Testis (tissue), 2 donors: ENCODE results near the gene RAPGEFL1.

Experiments
- POLR2A ChIP-seq: fragments of 450-650 bp; IDR thresholded peaks from one replicate; pipeline ENCODE4 v1.6.1; 2017; ENCODE audit warnings: antibody characterized with exemption, mild to moderate bottlenecking, moderate library complexity
- TF ChIP-seq, protein P1 (sequence below), 3 experiments: fragments of 450-650 bp in 2 of 3; fragments of 200-600 bp in 1 of 3; sonication (generic) in 1 of 3; IDR thresholded peaks; one replicate each; pipeline ENCODE4 v1.5.1; 2016 to 2019; ENCODE audit warnings: antibody characterized with exemption in 3 of 3, mild to moderate bottlenecking in 2 of 3, moderate library complexity in 1 of 3

GRCh38 chr17:40242774-40243173 is 65.5 kb downstream of the RAPGEFL1 start:
- TF ChIP-seq, protein P1, sequence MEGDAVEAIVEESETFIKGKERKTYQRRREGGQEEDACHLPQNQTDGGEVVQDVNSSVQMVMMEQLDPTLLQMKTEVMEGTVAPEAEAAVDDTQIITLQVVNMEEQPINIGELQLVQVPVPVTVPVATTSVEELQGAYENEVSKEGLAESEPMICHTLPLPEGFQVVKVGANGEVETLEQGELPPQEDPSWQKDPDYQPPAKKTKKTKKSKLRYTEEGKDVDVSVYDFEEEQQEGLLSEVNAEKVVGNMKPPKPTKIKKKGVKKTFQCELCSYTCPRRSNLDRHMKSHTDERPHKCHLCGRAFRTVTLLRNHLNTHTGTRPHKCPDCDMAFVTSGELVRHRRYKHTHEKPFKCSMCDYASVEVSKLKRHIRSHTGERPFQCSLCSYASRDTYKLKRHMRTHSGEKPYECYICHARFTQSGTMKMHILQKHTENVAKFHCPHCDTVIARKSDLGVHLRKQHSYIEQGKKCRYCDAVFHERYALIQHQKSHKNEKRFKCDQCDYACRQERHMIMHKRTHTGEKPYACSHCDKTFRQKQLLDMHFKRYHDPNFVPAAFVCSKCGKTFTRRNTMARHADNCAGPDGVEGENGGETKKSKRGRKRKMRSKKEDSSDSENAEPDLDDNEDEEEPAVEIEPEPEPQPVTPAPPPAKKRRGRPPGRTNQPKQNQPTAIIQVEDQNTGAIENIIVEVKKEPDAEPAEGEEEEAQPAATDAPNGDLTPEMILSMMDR (IDR thresholded peaks at IDR 0.05): no peak
- no peak for TF ChIP-seq POLR2A
